Gastrocnemius medialis (tissue), 4 donors: ENCODE data around the gene PCGF6. TPM values are rescaled to one million over a fixed set of nuclear protein-coding genes. Genes with fewer than 3 reads are reported as not detected.

ENCODE experiments used
- ATAC-seq, 2 donors: fragments of 150-250 bp; one replicate each; pipeline ENCODE4 v1.9.1; 2016
- DNase-seq, 2 donors: peaks; one replicate each; pipeline ENCODE4 v3.0.0-alpha.2; 2019
- H3K27ac ChIP-seq, 4 donors: fragments of 200-600 bp; sonication (generic); 1 replicate in 1 of 4; 2 replicates in 3 of 4; pipeline ENCODE4 v1.5.1; 2016 to 2018; ENCODE audit warnings: mild to moderate bottlenecking in 2 of 4, moderate library complexity in 1 of 4
- H3K27me3 ChIP-seq, 3 donors: fragments of 200-600 bp; sonication (generic) in 2 of 3; 1 replicate in 1 of 3; 2 replicates in 2 of 3; pipeline versions ENCODE4 v1.5.1 to v1.6.0; 2016 to 2019; ENCODE audit warnings: mild to moderate bottlenecking in 1 of 3, moderate library complexity in 1 of 3
- H3K36me3 ChIP-seq, 2 donors: fragments of 200-600 bp; sonication (generic) in 1 of 2; one replicate each; pipeline ENCODE4 v1.5.1; 2017 to 2018
- H3K4me1 ChIP-seq, 2 donors: fragments of 200-600 bp; sonication (generic) in 1 of 2; one replicate each; pipeline ENCODE4 v1.5.1; 2016 to 2017; ENCODE audit warnings: mild to moderate bottlenecking in 2 of 2
- H3K4me3 ChIP-seq, 4 donors: fragments of 200-600 bp; sonication (generic) in 3 of 4; 1 replicate in 1 of 4; 2 replicates in 3 of 4; pipeline ENCODE4 v1.5.1; 2016 to 2019; ENCODE audit warnings: mild to moderate bottlenecking in 2 of 4
- H3K9me3 ChIP-seq, 3 donors: fragments of 200-600 bp; sonication (generic) in 2 of 3; 1 replicate in 1 of 3; 2 replicates in 2 of 3; pipeline ENCODE4 v1.5.1; 2016 to 2019
- POLR2A ChIP-seq, 2 donors: fragments of 450-650 bp; IDR thresholded peaks; one replicate each; pipeline ENCODE4 v1.6.1; 2017; ENCODE audit warnings: antibody characterized with exemption in 2 of 2, mild to moderate bottlenecking in 2 of 2, moderate library complexity in 2 of 2
- in situ Hi-C, 4 donors: fragments of 200-750 bp; cut with MboI; loops; one replicate each; pipeline versions ENCODE4 v1.15.0 to v1.8.0; 2017; ENCODE audit warnings: low sequenced_read_pairs in 4 of 4
- intact Hi-C: fragments of 100-400 bp; cut with DNase I; formaldehyde crosslinking; loops from one replicate; pipeline ENCODE4 v1.15.1; 2023; ENCODE audit warnings: low total_unique reads
- total RNA-seq, 4 donors: library from RNA; depleted of rRNA; stranded (reverse); fragments of >200 nt; gene quantifications; one replicate each; pipeline versions ENCODE4 v1.1.0 to v1.2.3, GENCODE V29; 2016
- TF ChIP-seq, protein P1 (sequence below), 5 experiments: fragments of 450-650 bp in 3 of 5; fragments of 200-600 bp in 2 of 5; sonication (generic) in 2 of 5; IDR thresholded peaks in 4 of 5; conservative IDR thresholded peaks in 1 of 5; 1 replicate in 4 of 5; 2 replicates in 1 of 5; pipeline ENCODE4 v1.5.1; 2016 to 2019; ENCODE audit warnings: antibody characterized with exemption in 5 of 5, mild to moderate bottlenecking in 3 of 5, moderate library complexity in 3 of 5

Gene PCGF6
- total RNA-seq, 4 donors from 2014 or later, result 8.9 to 16.0 (median 12.1) TPM

DNA sequence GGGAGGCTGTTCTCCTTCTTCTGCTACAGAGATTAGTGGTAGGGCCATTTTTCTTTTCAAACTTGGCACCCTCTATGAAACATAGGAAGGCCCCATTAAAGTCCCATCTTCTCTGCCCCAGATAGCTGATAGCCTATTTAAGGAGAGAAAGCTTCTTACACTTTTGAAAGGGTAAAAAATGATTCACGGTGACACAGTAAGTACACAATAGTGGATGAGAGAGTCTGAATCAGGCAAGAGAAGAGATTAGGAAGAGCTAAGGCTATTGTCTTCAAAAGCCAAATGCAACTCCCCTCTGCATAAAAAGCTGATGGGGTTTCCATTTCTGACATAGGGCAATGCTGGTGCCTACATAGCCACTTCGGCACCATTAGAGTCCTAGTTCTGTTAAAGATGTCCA is 70.4 kb downstream of the PCGF6 start:
- in situ Hi-C loops, result no loop called here
- intact Hi-C loops, result no loop called here
- Histone ChIP-seq H3K27ac (no peak overlapping the region), H3K4me3 (no peak overlapping the region), H3K4me1 (no peaks in the 10 kb centered on the region), H3K27me3 (peaks cover 30 to 58% (median 48%) of the 10 kb centered on the region in 3 donors), H3K9me3 (no peaks in the 10 kb centered on the region), H3K36me3 (no peaks in the 10 kb centered on the region)
- ATAC-seq, result no peak
- DNase-seq, result no peak
- no peak for TF ChIP-seq POLR2A (IDR thresholded peaks at IDR 0.05)
- TF ChIP-seq, protein P1, sequence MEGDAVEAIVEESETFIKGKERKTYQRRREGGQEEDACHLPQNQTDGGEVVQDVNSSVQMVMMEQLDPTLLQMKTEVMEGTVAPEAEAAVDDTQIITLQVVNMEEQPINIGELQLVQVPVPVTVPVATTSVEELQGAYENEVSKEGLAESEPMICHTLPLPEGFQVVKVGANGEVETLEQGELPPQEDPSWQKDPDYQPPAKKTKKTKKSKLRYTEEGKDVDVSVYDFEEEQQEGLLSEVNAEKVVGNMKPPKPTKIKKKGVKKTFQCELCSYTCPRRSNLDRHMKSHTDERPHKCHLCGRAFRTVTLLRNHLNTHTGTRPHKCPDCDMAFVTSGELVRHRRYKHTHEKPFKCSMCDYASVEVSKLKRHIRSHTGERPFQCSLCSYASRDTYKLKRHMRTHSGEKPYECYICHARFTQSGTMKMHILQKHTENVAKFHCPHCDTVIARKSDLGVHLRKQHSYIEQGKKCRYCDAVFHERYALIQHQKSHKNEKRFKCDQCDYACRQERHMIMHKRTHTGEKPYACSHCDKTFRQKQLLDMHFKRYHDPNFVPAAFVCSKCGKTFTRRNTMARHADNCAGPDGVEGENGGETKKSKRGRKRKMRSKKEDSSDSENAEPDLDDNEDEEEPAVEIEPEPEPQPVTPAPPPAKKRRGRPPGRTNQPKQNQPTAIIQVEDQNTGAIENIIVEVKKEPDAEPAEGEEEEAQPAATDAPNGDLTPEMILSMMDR (IDR thresholded peaks at IDR 0.05 in 4 of 5, conservative IDR thresholded peaks at IDR 0.05 in 1 of 5), result no peak

GRCh38 chr10:103280031-103280430 is 70.9 kb downstream of the PCGF6 start:
- Histone ChIP-seq H3K4me1 (no peaks in the 10 kb centered on the region), H3K9me3 (no peaks in the 10 kb centered on the region), H3K36me3 (no peaks in the 10 kb centered on the region), H3K27ac (no peak overlapping the region), H3K4me3 (no peak overlapping the region), H3K27me3 (peaks cover 35 to 58% (median 51%) of the 10 kb centered on the region in 3 donors)
- TF ChIP-seq POLR2A (IDR thresholded peaks at IDR 0.05), result no peak
- TF ChIP-seq, protein P1 (IDR thresholded peaks at IDR 0.05 in 4 of 5, conservative IDR thresholded peaks at IDR 0.05 in 1 of 5), result no peak
- in situ Hi-C loops (no loop called here), intact Hi-C loops (no loop called here)
- ATAC-seq (no peak), DNase-seq (no peak)

DNA sequence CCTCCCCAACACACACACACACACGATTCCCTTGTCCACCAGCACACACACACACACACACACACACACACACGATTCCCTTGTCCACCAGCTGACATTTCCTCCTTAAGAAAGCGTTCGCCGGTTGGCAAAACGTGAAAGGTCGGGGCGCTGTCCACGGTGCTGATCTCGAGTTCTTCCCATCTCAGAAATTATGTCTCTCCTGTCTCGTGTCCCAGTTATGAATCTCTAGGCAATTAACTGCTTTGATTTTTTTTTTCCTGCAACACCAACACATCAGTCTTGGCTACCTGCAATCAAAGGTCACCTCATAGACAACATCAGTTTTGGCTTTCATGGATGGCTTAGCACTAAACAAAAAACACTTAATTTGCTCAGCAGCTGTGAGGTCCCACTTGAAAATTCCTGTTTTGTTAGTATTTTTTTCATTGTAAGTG is 72.1 kb downstream of the PCGF6 start:
- no peak for TF ChIP-seq POLR2A (IDR thresholded peaks at IDR 0.05)
- TF ChIP-seq, protein P1 (IDR thresholded peaks at IDR 0.05 in 4 of 5, conservative IDR thresholded peaks at IDR 0.05 in 1 of 5), result no peak
- in situ Hi-C loops, result no loop called here

DNA sequence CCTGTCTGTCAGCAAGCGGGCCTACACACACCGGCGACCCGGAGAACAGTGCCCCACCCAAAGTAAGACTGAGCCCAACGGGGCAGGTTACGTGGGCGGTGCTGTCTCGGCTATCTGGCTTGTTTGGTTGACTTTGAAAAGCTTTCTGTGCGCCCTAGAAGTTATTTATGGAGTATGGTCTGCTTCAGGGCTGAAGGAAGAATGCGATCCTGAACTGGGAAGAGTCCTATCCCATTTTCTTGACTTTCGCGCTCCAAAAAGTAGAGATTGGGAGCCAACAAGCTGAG is 72.5 kb downstream of the PCGF6 start:
- in situ Hi-C loops, result no loop called here
- H3K27me3 ChIP-seq, result peaks cover 37 to 57% (median 47%) of the 10 kb centered on the region in 3 donors
- no peak overlapping the region for H3K4me3 ChIP-seq
- TF ChIP-seq POLR2A (IDR thresholded peaks at IDR 0.05), result no peak
- TF ChIP-seq, protein P1 (IDR thresholded peaks at IDR 0.05 in 4 of 5, conservative IDR thresholded peaks at IDR 0.05 in 1 of 5), result no peak
- no peaks in the 10 kb centered on the region for H3K4me1 ChIP-seq
- no peaks in the 10 kb centered on the region for H3K9me3 ChIP-seq
- no peak for ATAC-seq
- no peak overlapping the region for H3K27ac ChIP-seq
- intact Hi-C loops, result no loop called here
- no peak for DNase-seq
- H3K36me3 ChIP-seq, result no peaks in the 10 kb centered on the region

More for the DNA sequence above, 72.1 kb downstream of the PCGF6 start:
- ATAC-seq (no peak), DNase-seq (no peak)
- H3K27ac ChIP-seq, result no peak overlapping the region
- H3K36me3 ChIP-seq, result no peaks in the 10 kb centered on the region
- intact Hi-C loops, result no loop called here
- no peaks in the 10 kb centered on the region for H3K4me1 ChIP-seq
- no peak overlapping the region for H3K4me3 ChIP-seq
- no peaks in the 10 kb centered on the region for H3K9me3 ChIP-seq
- H3K27me3 ChIP-seq, result peaks cover 37 to 58% (median 49%) of the 10 kb centered on the region in 3 donors
